OCI-LY3 (cell line): ENCODE data around the gene P4HA2.

Source experiments
- H2AFZ ChIP-seq: fragments of 200-600, 300-600 bp; shearing (Covaris generic); 2 replicates; pipeline ENCODE4 v1.6.0; 2014; ENCODE audit warnings: antibody characterized with exemption, low read depth, low read length
- H3K27ac ChIP-seq: fragments of 200-600, 300-600 bp; sonication (generic); 2 replicates; pipeline ENCODE4 v1.5.1; 2014; ENCODE audit warnings: mild to moderate bottlenecking, low read length, moderate library complexity, mixed read lengths
- H3K27me3 ChIP-seq: fragments of 200-600, 300-600 bp; sonication (generic); 2 replicates; pipeline ENCODE4 v1.6.1; 2014; ENCODE audit warnings: low read depth, low read length, mixed read lengths
- H3K36me3 ChIP-seq: fragments of 200-600, 300-600 bp; sonication (generic); replicated peaks from 2 replicates; pipeline ENCODE3; 2014; ENCODE audit warnings: low read depth, low read length, mixed read lengths
- H3K4me1 ChIP-seq: fragments of 300-600, 200-600 bp; sonication (generic); 2 replicates; pipeline ENCODE4 v1.6.1; 2014; ENCODE audit warnings: low read length, mixed read lengths
- H3K4me2 ChIP-seq: fragments of 200-600, 300-600 bp; sonication (generic); 2 replicates; pipeline ENCODE4 v1.6.1; 2014; ENCODE audit warnings: low read length, mixed read lengths
- H3K4me3 ChIP-seq: fragments of 300-600, 200-600 bp; sonication (generic); 2 replicates; pipeline ENCODE4 v1.5.1; 2014; ENCODE audit warnings: antibody characterized with exemption, mild to moderate bottlenecking, low read length, moderate library complexity
- H3K79me2 ChIP-seq: fragments of 300-600, 200-600 bp; shearing (Covaris generic); 2 replicates; pipeline ENCODE4 v1.6.1; 2014; ENCODE audit warnings: mild to moderate bottlenecking, low read length, mixed read lengths
- H3K9ac ChIP-seq: fragments of 300-600, 200-600 bp; shearing (Covaris generic); 2 replicates; pipeline ENCODE4 v1.6.0; 2014; ENCODE audit warnings: mild to moderate bottlenecking, low read length, moderate library complexity
- H3K9me3 ChIP-seq: fragments of 200-600, 300-600 bp; shearing (Covaris generic); 2 replicates; pipeline ENCODE4 v1.6.1; 2014; ENCODE audit warnings: low read length, mixed read lengths; ENCODE audit not compliant: insufficient read depth
- H4K20me1 ChIP-seq: fragments of 200-600, 300-600 bp; sonication (generic); 2 replicates; pipeline ENCODE4 v1.6.1; 2016; ENCODE audit warnings: low read length, mixed read lengths; ENCODE audit not compliant: insufficient read depth
- CTCF ChIP-seq: fragments of 200-600, 300-600 bp; sonication (generic); IDR thresholded peaks from 2 replicates; pipeline ENCODE4 v1.5.1; 2014; ENCODE audit warnings: antibody characterized with exemption, low read length, low read depth
- EZH2phosphoT487 ChIP-seq: fragments of 200-600 bp; shearing (Covaris generic); IDR thresholded peaks from 2 replicates; pipeline ENCODE4 v1.6.1; 2018; ENCODE audit warnings: antibody characterized with exemption, mixed run types, low read depth

P4HA2 gene

GRCh38 chr5:132260714-132261551 is 33.3 kb upstream of the P4HA2 start:
- Histone ChIP-seq H3K4me1 (no peaks in the 10 kb centered on the region), H3K9ac (no peak overlapping the region), H3K79me2 (no peaks in the 10 kb centered on the region), H3K9me3 (no peaks in the 10 kb centered on the region), H3K4me3 (no peak overlapping the region), H4K20me1 (no peaks in the 10 kb centered on the region), H3K36me3 (no peaks in the 10 kb centered on the region), H2AFZ (no peak overlapping the region), H3K27me3 (no peaks in the 10 kb centered on the region), H3K27ac (no peak overlapping the region), H3K4me2 (no peak overlapping the region)
- no peak for TF ChIP-seq EZH2phosphoT487

- H3K4me2 ChIP-seq: no peak overlapping the region
- H3K36me3 ChIP-seq: no peaks in the 10 kb centered on the region
- no peak overlapping the region for H3K9ac ChIP-seq
- no peak for TF ChIP-seq CTCF
- no peak for TF ChIP-seq EZH2phosphoT487
- no peak overlapping the region for H2AFZ ChIP-seq
- H3K9me3 ChIP-seq: no peaks in the 10 kb centered on the region
- H4K20me1 ChIP-seq: no peaks in the 10 kb centered on the region
- no peaks in the 10 kb centered on the region for H3K4me1 ChIP-seq
- no peaks in the 10 kb centered on the region for H3K79me2 ChIP-seq
- no peak overlapping the region for H3K27ac ChIP-seq
- H3K27me3 ChIP-seq: no peaks in the 10 kb centered on the region
- no peak overlapping the region for H3K4me3 ChIP-seq
Observed at GRCh38 chr5:132260051-132260450, 32.4 kb upstream of the P4HA2 start.

- Histone ChIP-seq H2AFZ (no peak overlapping the region), H4K20me1 (no peaks in the 10 kb centered on the region), H3K9me3 (no peaks in the 10 kb centered on the region), H3K4me2 (no peak overlapping the region), H3K9ac (no peak overlapping the region), H3K4me1 (no peaks in the 10 kb centered on the region), H3K79me2 (no peaks in the 10 kb centered on the region), H3K27ac (no peak overlapping the region), H3K27me3 (no peaks in the 10 kb centered on the region), H3K36me3 (no peaks in the 10 kb centered on the region), H3K4me3 (no peak overlapping the region)
- no peak for TF ChIP-seq EZH2phosphoT487
Observed at GRCh38 chr5:132259069-132259851, 31.6 kb upstream of the P4HA2 start.

GRCh38 chr5:132258102-132259068 is 30.7 kb upstream of the P4HA2 start:
- Histone ChIP-seq H3K9me3 (no peaks in the 10 kb centered on the region), H3K4me3 (no peak overlapping the region), H3K4me1 (no peaks in the 10 kb centered on the region), H2AFZ (no peak overlapping the region), H3K4me2 (no peak overlapping the region), H4K20me1 (no peaks in the 10 kb centered on the region), H3K27ac (no peak overlapping the region), H3K9ac (no peak overlapping the region), H3K27me3 (no peaks in the 10 kb centered on the region), H3K36me3 (no peaks in the 10 kb centered on the region), H3K79me2 (no peaks in the 10 kb centered on the region)
- TF ChIP-seq CTCF: no peak
- no peak for TF ChIP-seq EZH2phosphoT487
